Neural cell (in vitro differentiated cells): ENCODE results near the gene MT1M. TPM values are rescaled to one million over a fixed set of nuclear protein-coding genes. Genes with fewer than 3 reads are reported as not detected.
"Not testable (repeated sequence)": the region's sequence is repeated elsewhere in the genome, so short reads cannot be mapped to it uniquely, and the experiment has no call there.

ENCODE experiments used
- H2AFZ ChIP-seq: fragments of 200-600, 300-800 bp; sonication (generic), shearing (Covaris generic); 2 replicates; pipeline ENCODE4 v1.6.0; 2014; ENCODE audit warnings: low read depth, mild to moderate bottlenecking, antibody characterized with exemption, low read length, moderate library complexity
- H3F3A ChIP-seq: fragments of 200-600 bp; shearing (Covaris generic); 2 replicates; pipeline ENCODE4 v1.6.1; 2016; ENCODE audit warnings: mild to moderate bottlenecking, moderate library complexity, mixed read lengths, antibody characterized with exemption, low read length; ENCODE audit not compliant: insufficient read depth, poor library complexity, severe bottlenecking
- H3K27ac ChIP-seq: fragments of 200-600, 300-800 bp; sonication (generic), shearing (Covaris generic); 2 replicates; pipeline ENCODE4 v1.5.1; 2014; ENCODE audit warnings: mild to moderate bottlenecking, low read length, moderate library complexity
- H3K27me3 ChIP-seq: fragments of 300-800, 200-600 bp; sonication (generic), shearing (Covaris generic); 2 replicates; pipeline ENCODE4 v1.6.0; 2014; ENCODE audit warnings: mild to moderate bottlenecking, low read depth, low read length, moderate library complexity; ENCODE audit not compliant: insufficient read depth
- H3K36me3 ChIP-seq: fragments of 300-800, 200-600 bp; sonication (generic), shearing (Covaris generic); 2 replicates; pipeline ENCODE4 v1.5.1; 2014; ENCODE audit warnings: mild to moderate bottlenecking, antibody characterized with exemption, low read length, moderate library complexity; ENCODE audit not compliant: insufficient read depth
- H3K4me2 ChIP-seq: fragments of 300-800, 200-600 bp; sonication (generic), shearing (Covaris generic); 2 replicates; pipeline ENCODE4 v1.6.0; 2014; ENCODE audit warnings: mild to moderate bottlenecking, low read length
- H3K4me3 ChIP-seq: fragments of 300-800, 200-600 bp; sonication (generic), shearing (Covaris generic); 2 replicates; pipeline ENCODE4 v1.5.1; 2014; ENCODE audit warnings: mild to moderate bottlenecking, low read length, moderate library complexity
- H3K79me2 ChIP-seq: fragments of 200-600 bp; shearing (Covaris generic); replicated peaks from 2 replicates; pipeline ENCODE4 v1.6.0; 2014; ENCODE audit warnings: mild to moderate bottlenecking, low read length, moderate library complexity; ENCODE audit not compliant: insufficient read depth
- H3K9ac ChIP-seq: fragments of 300-800, 200-600 bp; sonication (generic), shearing (Covaris generic); 2 replicates; pipeline ENCODE4 v1.6.1; 2016; ENCODE audit warnings: mild to moderate bottlenecking, low read length, mixed read lengths
- H3K9me2 ChIP-seq: fragments of 200-600 bp; shearing (Covaris generic); 2 replicates; pipeline ENCODE4 v1.6.1; 2016; ENCODE audit warnings: mild to moderate bottlenecking, low read length, mixed read lengths; ENCODE audit not compliant: insufficient read depth
- H3K9me3 ChIP-seq: fragments of 200-600, 300-800 bp; sonication (generic), shearing (Covaris generic); 2 replicates; pipeline ENCODE4 v1.6.1; 2016; ENCODE audit warnings: mild to moderate bottlenecking, mixed run types, low read length, moderate library complexity, mixed read lengths
- H4K20me1 ChIP-seq: fragments of 200-600 bp; shearing (Covaris generic); 2 replicates; pipeline ENCODE4 v1.6.1; 2016; ENCODE audit warnings: mild to moderate bottlenecking, mixed run types; ENCODE audit not compliant: insufficient read depth
- EP300 ChIP-seq: fragments of 450-650 bp; conservative IDR thresholded peaks from 2 replicates; pipeline ENCODE4 v1.6.1; 2014; ENCODE audit warnings: antibody characterized with exemption, mild to moderate bottlenecking, moderate library complexity; ENCODE audit not compliant: poor library complexity, severe bottlenecking
- EZH2 ChIP-seq: fragments of 200-600, 300-800 bp; shearing (Covaris generic), sonication (generic); IDR thresholded peaks from 2 replicates; pipeline ENCODE4 v1.6.1; 2014; ENCODE audit warnings: antibody characterized with exemption, low read length, borderline replicate concordance, mild to moderate bottlenecking; ENCODE audit not compliant: insufficient read depth, poor library complexity, severe bottlenecking
- MXI1 ChIP-seq: fragments of 450-650 bp; conservative IDR thresholded peaks from 2 replicates; pipeline ENCODE4 v1.6.1; 2014; ENCODE audit warnings: antibody characterized with exemption, mild to moderate bottlenecking; ENCODE audit not compliant: poor library complexity, severe bottlenecking
- POLR2AphosphoS5 ChIP-seq: IDR thresholded peaks from 2 replicates; pipeline ENCODE4 v1.6.1; 2012
- RAD21 ChIP-seq: fragments of 450-650 bp; conservative IDR thresholded peaks from 2 replicates; pipeline ENCODE4 v1.6.1; 2014; ENCODE audit warnings: antibody characterized with exemption, mild to moderate bottlenecking, moderate library complexity
- SMC3 ChIP-seq: fragments of 450-650 bp; conservative IDR thresholded peaks from 2 replicates; pipeline ENCODE4 v1.6.1; 2014; ENCODE audit warnings: antibody characterized with exemption, mild to moderate bottlenecking, moderate library complexity; ENCODE audit not compliant: poor library complexity
- TAF1 ChIP-seq: IDR thresholded peaks from 2 replicates; pipeline ENCODE4 v1.6.1; 2012; ENCODE audit warnings: low read depth
- polyA plus RNA-seq: library from polyadenylated mRNA; depleted of rRNA; stranded (reverse); fragments of >200 nt; gene quantifications from 2 replicates; pipeline ENCODE4 v1.2.3, GENCODE V29; 2014
- TF ChIP-seq, protein P1 (sequence below): fragments of 450-650 bp; IDR thresholded peaks from 2 replicates; pipeline ENCODE4 v1.5.1; 2014; ENCODE audit warnings: antibody characterized with exemption, mild to moderate bottlenecking, moderate library complexity; ENCODE audit not compliant: poor library complexity, severe bottlenecking
- TF ChIP-seq, protein P2 (sequence below): IDR thresholded peaks from 2 replicates; pipeline ENCODE4 v1.6.1; 2012; ENCODE audit warnings: borderline replicate concordance

The MT1M gene
- polyA plus RNA-seq, 1 donor from 2014 or later = not detected

GRCh38 chr16:56620339-56620897 lies 12.0 kb upstream of the MT1M start:
- H3K9me3 ChIP-seq = no peaks in the 10 kb centered on the region
- H3K9me2 ChIP-seq = no peaks in the 10 kb centered on the region
- no peaks in the 10 kb centered on the region for H4K20me1 ChIP-seq
- no peak overlapping the region for H2AFZ ChIP-seq
- H3K36me3 ChIP-seq = no peaks in the 10 kb centered on the region
- no peak overlapping the region for H3K4me3 ChIP-seq
- peaks cover 70% of the 10 kb centered on the region for H3K27me3 ChIP-seq
- H3F3A ChIP-seq = no peaks in the 10 kb centered on the region
- no peak overlapping the region for H3K9ac ChIP-seq
- no peak overlapping the region for H3K4me2 ChIP-seq
- no peaks in the 10 kb centered on the region for H3K79me2 ChIP-seq
- no peak overlapping the region for H3K27ac ChIP-seq
- no peak for TF ChIP-seq TAF1
- no peak for TF ChIP-seq SMC3
- TF ChIP-seq, protein P1, sequence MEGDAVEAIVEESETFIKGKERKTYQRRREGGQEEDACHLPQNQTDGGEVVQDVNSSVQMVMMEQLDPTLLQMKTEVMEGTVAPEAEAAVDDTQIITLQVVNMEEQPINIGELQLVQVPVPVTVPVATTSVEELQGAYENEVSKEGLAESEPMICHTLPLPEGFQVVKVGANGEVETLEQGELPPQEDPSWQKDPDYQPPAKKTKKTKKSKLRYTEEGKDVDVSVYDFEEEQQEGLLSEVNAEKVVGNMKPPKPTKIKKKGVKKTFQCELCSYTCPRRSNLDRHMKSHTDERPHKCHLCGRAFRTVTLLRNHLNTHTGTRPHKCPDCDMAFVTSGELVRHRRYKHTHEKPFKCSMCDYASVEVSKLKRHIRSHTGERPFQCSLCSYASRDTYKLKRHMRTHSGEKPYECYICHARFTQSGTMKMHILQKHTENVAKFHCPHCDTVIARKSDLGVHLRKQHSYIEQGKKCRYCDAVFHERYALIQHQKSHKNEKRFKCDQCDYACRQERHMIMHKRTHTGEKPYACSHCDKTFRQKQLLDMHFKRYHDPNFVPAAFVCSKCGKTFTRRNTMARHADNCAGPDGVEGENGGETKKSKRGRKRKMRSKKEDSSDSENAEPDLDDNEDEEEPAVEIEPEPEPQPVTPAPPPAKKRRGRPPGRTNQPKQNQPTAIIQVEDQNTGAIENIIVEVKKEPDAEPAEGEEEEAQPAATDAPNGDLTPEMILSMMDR = no peak
- TF ChIP-seq RAD21 = no peak
- TF ChIP-seq MXI1 = no peak
- TF ChIP-seq EZH2 = no peak
- no peak for TF ChIP-seq EP300
- TF ChIP-seq, protein P2, sequence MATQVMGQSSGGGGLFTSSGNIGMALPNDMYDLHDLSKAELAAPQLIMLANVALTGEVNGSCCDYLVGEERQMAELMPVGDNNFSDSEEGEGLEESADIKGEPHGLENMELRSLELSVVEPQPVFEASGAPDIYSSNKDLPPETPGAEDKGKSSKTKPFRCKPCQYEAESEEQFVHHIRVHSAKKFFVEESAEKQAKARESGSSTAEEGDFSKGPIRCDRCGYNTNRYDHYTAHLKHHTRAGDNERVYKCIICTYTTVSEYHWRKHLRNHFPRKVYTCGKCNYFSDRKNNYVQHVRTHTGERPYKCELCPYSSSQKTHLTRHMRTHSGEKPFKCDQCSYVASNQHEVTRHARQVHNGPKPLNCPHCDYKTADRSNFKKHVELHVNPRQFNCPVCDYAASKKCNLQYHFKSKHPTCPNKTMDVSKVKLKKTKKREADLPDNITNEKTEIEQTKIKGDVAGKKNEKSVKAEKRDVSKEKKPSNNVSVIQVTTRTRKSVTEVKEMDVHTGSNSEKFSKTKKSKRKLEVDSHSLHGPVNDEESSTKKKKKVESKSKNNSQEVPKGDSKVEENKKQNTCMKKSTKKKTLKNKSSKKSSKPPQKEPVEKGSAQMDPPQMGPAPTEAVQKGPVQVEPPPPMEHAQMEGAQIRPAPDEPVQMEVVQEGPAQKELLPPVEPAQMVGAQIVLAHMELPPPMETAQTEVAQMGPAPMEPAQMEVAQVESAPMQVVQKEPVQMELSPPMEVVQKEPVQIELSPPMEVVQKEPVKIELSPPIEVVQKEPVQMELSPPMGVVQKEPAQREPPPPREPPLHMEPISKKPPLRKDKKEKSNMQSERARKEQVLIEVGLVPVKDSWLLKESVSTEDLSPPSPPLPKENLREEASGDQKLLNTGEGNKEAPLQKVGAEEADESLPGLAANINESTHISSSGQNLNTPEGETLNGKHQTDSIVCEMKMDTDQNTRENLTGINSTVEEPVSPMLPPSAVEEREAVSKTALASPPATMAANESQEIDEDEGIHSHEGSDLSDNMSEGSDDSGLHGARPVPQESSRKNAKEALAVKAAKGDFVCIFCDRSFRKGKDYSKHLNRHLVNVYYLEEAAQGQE = no peak
- TF ChIP-seq POLR2AphosphoS5 = no peak

DNA sequence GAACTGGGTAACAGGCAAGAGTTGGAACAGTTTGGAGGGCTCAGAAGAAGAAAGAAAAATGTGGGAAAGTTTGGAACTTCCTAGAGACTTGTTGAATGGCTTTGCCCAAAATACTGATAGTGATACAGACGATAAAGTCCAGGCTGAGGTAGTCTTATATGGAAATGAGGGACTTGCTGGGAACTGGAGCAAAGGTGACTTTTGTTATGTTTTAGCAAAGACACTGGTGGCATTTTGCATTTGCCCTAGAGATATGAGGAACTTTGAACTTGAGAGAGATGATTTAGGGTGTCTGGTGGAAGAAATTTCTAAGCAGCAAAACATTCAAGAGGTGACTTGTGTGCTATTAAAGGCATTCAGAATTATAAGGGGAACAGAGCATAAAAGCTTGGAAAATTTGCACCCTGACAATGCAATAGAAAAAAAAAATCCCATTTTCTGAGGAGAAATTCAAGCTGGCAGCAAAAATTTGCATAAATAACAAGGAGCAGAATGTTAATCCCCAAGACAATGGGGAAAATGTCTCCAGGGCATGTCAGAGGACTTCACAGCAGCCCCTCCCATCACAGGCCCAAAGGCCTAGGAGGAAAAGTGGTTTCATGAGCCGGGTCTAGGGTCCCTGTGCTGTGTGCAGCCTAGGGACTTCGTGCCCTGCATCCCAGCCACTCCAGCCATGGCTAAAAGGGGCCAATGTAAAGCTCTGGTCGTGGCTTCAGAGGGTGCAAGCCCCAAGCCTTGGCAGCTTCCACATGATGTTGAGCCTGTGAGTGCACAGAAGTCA lies 10.6 kb upstream of the MT1M start:
- H3K27me3 ChIP-seq = peaks cover 72% of the 10 kb centered on the region
- not testable (repeated sequence) for H3K9me3 ChIP-seq, H3K27ac ChIP-seq

DNA sequence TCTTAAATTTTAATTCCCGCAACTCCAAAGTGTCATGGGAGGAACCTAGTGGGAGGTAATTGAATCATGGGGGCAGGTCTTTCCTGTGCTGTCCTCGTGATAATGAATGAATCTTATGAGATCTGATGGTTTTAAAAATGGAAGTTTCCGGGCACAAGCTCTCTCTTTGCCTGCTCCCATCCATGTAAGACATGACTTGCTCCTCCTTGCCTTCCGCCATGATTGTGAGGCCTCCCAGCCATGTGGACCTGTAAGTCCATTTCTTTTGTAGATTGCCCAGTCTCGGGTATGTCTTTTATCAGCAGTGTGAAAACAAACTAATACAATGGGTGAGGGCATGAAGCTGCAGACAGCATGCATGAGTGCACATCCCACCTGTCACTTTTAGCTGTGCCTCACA lies 9.3 kb upstream of the MT1M start:
- not testable (repeated sequence) for H3K36me3 ChIP-seq, H3K4me3 ChIP-seq, H3K9me3 ChIP-seq, H3K4me2 ChIP-seq, H3K9ac ChIP-seq, H4K20me1 ChIP-seq, H3K9me2 ChIP-seq, H3K27ac ChIP-seq, H3K79me2 ChIP-seq, H2AFZ ChIP-seq, H3F3A ChIP-seq
- peaks cover 69% of the 10 kb centered on the region for H3K27me3 ChIP-seq

More for the DNA sequence above, 10.6 kb upstream of the MT1M start:
- not testable (repeated sequence) for H4K20me1 ChIP-seq, H3K9me2 ChIP-seq, H3F3A ChIP-seq, H3K9ac ChIP-seq, H3K79me2 ChIP-seq, H3K36me3 ChIP-seq, H2AFZ ChIP-seq, H3K4me2 ChIP-seq, H3K4me3 ChIP-seq
